Subcutaneous adipose tissue (tissue), 4 donors: ENCODE results near the gene TSC22D4. TPM values are rescaled to one million over a fixed set of nuclear protein-coding genes. Genes with fewer than 3 reads are reported as not detected.

Experiments
- CTCF ChIP-seq: fragments of 450-650 bp; IDR thresholded peaks from one replicate; pipeline ENCODE4 v1.5.1; 2016; ENCODE audit warnings: low read depth, mild to moderate bottlenecking, control low read depth, antibody characterized with exemption, moderate library complexity
- total RNA-seq, 4 donors: library from RNA; depleted of rRNA; stranded (reverse); fragments of >200 nt; gene quantifications; one replicate each; pipeline ENCODE4 v1.1.0, GENCODE V29; 2016

Gene TSC22D4
- total RNA-seq, 4 donors from 2014 or later = 17.0 to 35.6 (median 19.1) TPM

- TF ChIP-seq CTCF = no peak
Observed at GRCh38 chr7:100483090-100483721, 4.2 kb upstream of the TSC22D4 start.

GRCh38 chr7:100482728-100483089 lies 3.7 kb upstream of the TSC22D4 start:
- no peak for TF ChIP-seq CTCF

GRCh38 chr7:100481466-100481865 lies 2.5 kb upstream of the TSC22D4 start:
- TF ChIP-seq CTCF = no peak

GRCh38 chr7:100477871-100478267 lies 1.1 kb downstream of the TSC22D4 start:
- TF ChIP-seq CTCF = no peak

- no peak for TF ChIP-seq CTCF
Observed at GRCh38 chr7:100476903-100477870, 1.8 kb downstream of the TSC22D4 start.

- no peak for TF ChIP-seq CTCF
Observed at GRCh38 chr7:100476101-100476780, 2.8 kb downstream of the TSC22D4 start.

- no peak for TF ChIP-seq CTCF
Observed at GRCh38 chr7:100475549-100475948, 3.5 kb downstream of the TSC22D4 start.
